HepG2 (cell line): ENCODE results near the gene CD93. TPM values are rescaled to one million over a fixed set of nuclear protein-coding genes. Genes with fewer than 3 reads are reported as not detected.

Experiments used
- DDIT3 ChIP-seq: sonication (generic); formaldehyde crosslinking; IDR thresholded peaks from 2 replicates; pipeline ENCODE4 v1.4.0; 2020; ENCODE audit warnings: mild to moderate bottlenecking, missing genetic modification reagents
- HBP1 ChIP-seq: IDR thresholded peaks from 2 replicates; pipeline ENCODE4 v1.6.1; 2016; ENCODE audit warnings: low read depth, control low read depth
- NCOA1 ChIP-seq: sonication (generic); formaldehyde crosslinking; IDR thresholded peaks from 2 replicates; pipeline ENCODE4 v1.9.0; 2021; ENCODE audit warnings: missing genetic modification reagents
- NFE2L1 ChIP-seq: sonication (generic); formaldehyde crosslinking; IDR thresholded peaks from 2 replicates; pipeline ENCODE4 v1.4.0; 2020; ENCODE audit warnings: missing genetic modification reagents, mild to moderate bottlenecking, borderline replicate concordance
- NFYC ChIP-seq: IDR thresholded peaks from 2 replicates; pipeline ENCODE4 v1.6.1; 2016; ENCODE audit warnings: missing genetic modification reagents, missing compliant biosample characterization
- TCF7 ChIP-seq: sonication (generic); IDR thresholded peaks from 2 replicates; pipeline ENCODE4 v1.6.1; 2016; ENCODE audit warnings: antibody characterized with exemption, low read depth
- ZNF256 ChIP-seq: sonication (generic); formaldehyde crosslinking; conservative IDR thresholded peaks from 2 replicates; pipeline ENCODE4 v1.4.0; 2020; ENCODE audit warnings: missing genetic modification reagents
- ZNF567 ChIP-seq: sonication (generic); formaldehyde crosslinking; IDR thresholded peaks from 2 replicates; pipeline ENCODE4 v1.8.1; 2023; ENCODE audit warnings: mild to moderate bottlenecking, missing genetic modification reagents, borderline replicate concordance
- ZNF572 ChIP-seq: sonication (generic); formaldehyde crosslinking; IDR thresholded peaks from 2 replicates; pipeline ENCODE4 v1.5.1; 2020; ENCODE audit warnings: mild to moderate bottlenecking, missing genetic modification reagents
- ZNF616 ChIP-seq: sonication (generic); formaldehyde crosslinking; IDR thresholded peaks from 2 replicates; pipeline ENCODE4 v1.5.0; 2020; ENCODE audit warnings: low read depth, mild to moderate bottlenecking, missing genetic modification reagents
- ZNF800 ChIP-seq: sonication (generic); formaldehyde crosslinking; IDR thresholded peaks from 2 replicates; pipeline ENCODE4 v1.4.0; 2020; ENCODE audit warnings: missing genetic modification reagents
- ZSCAN29 ChIP-seq: sonication (generic); formaldehyde crosslinking; conservative IDR thresholded peaks from 2 replicates; pipeline ENCODE4 v1.4.0; 2020; ENCODE audit warnings: mild to moderate bottlenecking, missing genetic modification reagents
- polyA plus RNA-seq, 8 experiments: library from polyadenylated mRNA; depleted of rRNA in 3 of 8; stranded (reverse) in 7 of 8; unstranded in 1 of 8; fragments of >200 nt; fragmentation: Illumina TruSeq in 4 of 8; extraction: Trizol in 4 of 8; gene quantifications; 2 replicates each; pipeline versions ENCODE4 v1.2.1 to v1.2.3, GENCODE V29; 2011 to 2016; ENCODE audit warnings: low read depth in 4 of 8, missing spikeins in 1 of 8, mixed read lengths in 1 of 8; ENCODE audit not compliant: insufficient read depth in 1 of 8
- total RNA-seq, 5 experiments: library from RNA; depleted of rRNA; stranded (reverse); fragments of >200 nt; fragmentation: Illumina TruSeq; extraction: Trizol; gene quantifications; 2 replicates each; pipeline ENCODE4 v1.2.3, GENCODE V29; 2016; ENCODE audit warnings: low read depth in 1 of 5

The CD93 gene
- total and polyA plus RNA-seq, 2 of the 13 experiments (the other 11 are each of a cell fraction or from before 2014, with no cell fraction given): not detected

GRCh38 chr20:23096986-23097520, 10.9 kb upstream of the CD93 start (continued):
- TF ChIP-seq ZNF572 (CRISPR knock-in tag) (no peak), ZNF800 (CRISPR knock-in tag) (no peak), TCF7 (no peak), ZNF567 (CRISPR knock-in tag) (no peak), HBP1 (CRISPR knock-in tag) (no peak), NCOA1 (CRISPR knock-in tag) (no peak), NFYC (CRISPR knock-in tag) (no peak), ZNF616 (no peak), NFE2L1 (no peak), DDIT3 (CRISPR knock-in tag) (no peak), ZSCAN29 (no peak), ZNF256 (no peak)
